ENCODE measurements around the gene PCDHB8. TPM values are rescaled to one million over a fixed set of nuclear protein-coding genes. Genes with fewer than 3 reads are reported as not detected.
"Not testable (repeated sequence)": the region's sequence is repeated elsewhere in the genome, so short reads cannot be mapped to it uniquely, and the experiment has no call there.

Gene PCDHB8
- total and polyA plus RNA-seq, 2 donors from 2014 or later, result 0.56 to 3.7 TPM

- no peaks in the 10 kb centered on the region for H3K4me1 ChIP-seq (ENCODE audit: control insufficient read depth in 2 of 3, insufficient read depth in 2 of 3, low read depth in 1 of 3, low read length in 3 of 3)
- no peak for TF ChIP-seq CTCF (IDR thresholded peaks at IDR 0.05; ENCODE audit: borderline replicate concordance, extremely low read depth, insufficient read depth)
- H3K4me3 ChIP-seq (ENCODE audit: low read length in 3 of 3), result no peak overlapping the region
- no peak overlapping the region for H3K27ac ChIP-seq (ENCODE audit: low read depth in 2 of 2, low read length in 2 of 2)
- H3K9me3 ChIP-seq (ENCODE audit: control insufficient read depth in 2 of 3, insufficient read depth in 1 of 3, low read length in 3 of 3), result peaks cover 2 to 25% (median 18%) of the 10 kb centered on the region in 3 donors
- no peak overlapping the region for H3K9ac ChIP-seq (ENCODE audit: low read length in 3 of 3)
- peaks cover 2% of the 10 kb centered on the region for H3K27me3 ChIP-seq (ENCODE audit: control insufficient read depth, insufficient read depth, low read length)
- DNase-seq (no peak), FAIRE-seq (no peak)
- intact Hi-C loops (cut with DNase I), result no loop called here
- no peaks in the 10 kb centered on the region for H3K36me3 ChIP-seq (ENCODE audit: control insufficient read depth in 2 of 3, insufficient read depth in 3 of 3, low read length in 3 of 3)
These were observed 1.7 kb upstream of the PCDHB8 start for GRCh38 chr5:141175933-141176332.

- H3K27me3 ChIP-seq (ENCODE audit: control insufficient read depth, insufficient read depth, low read length); H3K36me3 ChIP-seq (ENCODE audit: control insufficient read depth in 2 of 3, insufficient read depth in 3 of 3, low read length in 3 of 3); H3K4me3 ChIP-seq (ENCODE audit: low read length in 3 of 3); H3K27ac ChIP-seq (ENCODE audit: low read depth in 2 of 2, low read length in 2 of 2); H3K9ac ChIP-seq (ENCODE audit: low read length in 3 of 3); intact Hi-C loops (cut with DNase I); FAIRE-seq; H3K4me1 ChIP-seq (ENCODE audit: control insufficient read depth in 2 of 3, insufficient read depth in 2 of 3, low read depth in 1 of 3, low read length in 3 of 3): not testable (repeated sequence)
- peak in 1 of 5 donors; percentile 35 for DNase-seq
- peaks cover 2 to 28% (median 26%) of the 10 kb centered on the region in 3 donors for H3K9me3 ChIP-seq (ENCODE audit: control insufficient read depth in 2 of 3, insufficient read depth in 1 of 3, low read length in 3 of 3)
These were observed 1.8 kb downstream of the PCDHB8 start for GRCh38 chr5:141179371-141179770.

GRCh38 chr5:141179876-141180275 is 2.3 kb downstream of the PCDHB8 start:
- H3K9ac ChIP-seq (ENCODE audit: low read length in 3 of 3); intact Hi-C loops (cut with DNase I); H3K27ac ChIP-seq (ENCODE audit: low read depth in 2 of 2, low read length in 2 of 2); H3K4me1 ChIP-seq (ENCODE audit: control insufficient read depth in 2 of 3, insufficient read depth in 2 of 3, low read depth in 1 of 3, low read length in 3 of 3); H3K4me3 ChIP-seq (ENCODE audit: low read length in 3 of 3); H3K36me3 ChIP-seq (ENCODE audit: control insufficient read depth in 2 of 3, insufficient read depth in 3 of 3, low read length in 3 of 3); H3K27me3 ChIP-seq (ENCODE audit: control insufficient read depth, insufficient read depth, low read length); FAIRE-seq: not testable (repeated sequence)
- peaks cover 2 to 29% (median 26%) of the 10 kb centered on the region in 3 donors for H3K9me3 ChIP-seq (ENCODE audit: control insufficient read depth in 2 of 3, insufficient read depth in 1 of 3, low read length in 3 of 3)
- DNase-seq, result peak in 1 of 5 donors; percentile 56

- Histone ChIP-seq H3K9me3 (ENCODE audit: control insufficient read depth in 2 of 3, insufficient read depth in 1 of 3, low read length in 3 of 3) (peaks cover 2 to 25% (median 25%) of the 10 kb centered on the region in 3 donors), H3K4me3 (ENCODE audit: low read length in 3 of 3) (no peak overlapping the region), H3K4me1 (ENCODE audit: control insufficient read depth in 2 of 3, insufficient read depth in 2 of 3, low read depth in 1 of 3, low read length in 3 of 3) (no peaks in the 10 kb centered on the region), H3K36me3 (ENCODE audit: control insufficient read depth in 2 of 3, insufficient read depth in 3 of 3, low read length in 3 of 3) (no peaks in the 10 kb centered on the region), H3K9ac (ENCODE audit: low read length in 3 of 3) (no peak overlapping the region), H3K27ac (ENCODE audit: low read depth in 2 of 2, low read length in 2 of 2) (no peak overlapping the region), H3K27me3 (ENCODE audit: control insufficient read depth, insufficient read depth, low read length) (peaks cover 2% of the 10 kb centered on the region)
- TF ChIP-seq CTCF (IDR thresholded peaks at IDR 0.05; ENCODE audit: borderline replicate concordance, extremely low read depth, insufficient read depth), result no peak
- DNase-seq (no peak), FAIRE-seq (peak; percentile 3)
- intact Hi-C loops (cut with DNase I), result no loop called here
These were observed 2.7 kb downstream of the PCDHB8 start for GRCh38 chr5:141180313-141180712.

Data from kidney (tissue), 14 donors.